ENCODE results near the gene C9orf40. TPM values are rescaled to one million over a fixed set of nuclear protein-coding genes. Genes with fewer than 3 reads are reported as not detected.

The C9orf40 gene, protein sequence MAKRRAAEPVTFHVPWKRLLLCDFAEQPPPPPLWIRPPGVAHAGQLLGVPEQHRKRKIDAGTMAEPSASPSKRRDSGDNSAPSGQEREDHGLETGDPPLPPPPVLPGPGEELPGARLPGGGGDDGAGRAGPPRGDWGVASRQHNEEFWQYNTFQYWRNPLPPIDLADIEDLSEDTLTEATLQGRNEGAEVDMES
- 5.4 TPM for total RNA-seq
- 6.7 TPM for polyA plus RNA-seq

DNA sequence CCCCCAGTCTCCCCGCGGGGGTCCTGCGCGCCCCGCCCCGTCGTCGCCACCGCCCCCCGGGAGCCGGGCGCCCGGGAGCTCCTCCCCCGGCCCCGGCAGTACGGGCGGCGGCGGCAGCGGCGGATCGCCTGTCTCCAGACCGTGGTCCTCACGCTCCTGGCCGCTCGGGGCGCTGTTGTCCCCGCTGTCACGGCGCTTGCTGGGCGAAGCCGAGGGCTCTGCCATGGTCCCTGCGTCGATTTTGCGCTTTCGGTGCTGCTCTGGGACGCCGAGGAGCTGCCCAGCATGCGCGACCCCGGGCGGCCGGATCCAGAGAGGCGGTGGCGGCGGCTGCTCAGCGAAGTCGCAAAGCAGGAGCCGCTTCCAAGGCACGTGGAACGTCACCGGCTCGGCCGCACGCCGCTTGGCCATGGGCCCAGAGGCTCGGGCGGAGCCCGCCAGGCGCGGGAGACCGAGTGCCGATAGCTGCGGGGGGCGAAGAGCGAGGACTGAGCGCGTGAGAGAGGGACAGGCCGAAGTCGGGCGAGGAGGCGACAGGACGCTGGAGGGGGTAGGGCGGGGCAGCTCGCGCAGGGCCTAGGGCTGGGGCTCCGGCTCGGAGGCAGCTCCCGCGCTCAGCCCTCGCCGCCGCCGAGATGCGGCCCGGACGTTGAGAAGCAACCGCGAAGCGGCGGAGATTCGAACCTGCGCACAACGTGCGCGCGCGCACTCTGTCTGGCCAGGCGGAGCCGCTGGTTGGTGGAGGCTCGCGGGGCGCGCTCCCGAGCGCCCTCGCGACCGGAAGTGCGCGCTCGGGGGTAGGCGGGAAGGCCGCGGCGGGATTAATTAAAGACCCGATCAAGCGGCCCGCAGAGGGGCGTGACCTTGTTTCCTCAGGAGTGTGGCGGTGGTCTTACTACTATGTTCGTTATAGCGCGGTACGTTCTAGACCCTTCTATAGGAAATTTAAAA lies at the start of gene C9orf40:
TSS of gene C9orf40 (minus strand) at position 712 of the 951 bp plus-strand sequence. CDS start at position 411, 301 bp downstream.
- Histone ChIP-seq H3K27ac (ENCODE audit: low read depth) (peak within 1 kb of the TSS; percentile 99), H3K36me3 (ENCODE audit: insufficient read depth) (no peaks in the 10 kb centered on the region), H3K4me3 (ENCODE audit: low read depth, low read length) (peak within 1 kb of the TSS; percentile 88), H3K4me1 (ENCODE audit: insufficient read depth) (no peaks in the 10 kb centered on the region)
- WGBS: under 1% methylated on average over 125 of the region's 125 CpGs
- DNase-seq (ENCODE audit: extremely low spot score): peak; percentile 41

- Histone ChIP-seq H3K4me1 (ENCODE audit: insufficient read depth) (no peaks in the 10 kb centered on the region), H3K36me3 (ENCODE audit: insufficient read depth) (peaks cover 2% of the 10 kb centered on the region), H3K27ac (ENCODE audit: low read depth) (no peak overlapping the region), H3K4me3 (ENCODE audit: low read depth, low read length) (no peak overlapping the region)
- 50% methylated on average over 4 of the region's 4 CpGs for WGBS
- DNase-seq (ENCODE audit: extremely low spot score): peak; percentile 71
These were observed 49.2 kb upstream of the C9orf40 start for GRCh38 chr9:75001719-75002421.

DNA sequence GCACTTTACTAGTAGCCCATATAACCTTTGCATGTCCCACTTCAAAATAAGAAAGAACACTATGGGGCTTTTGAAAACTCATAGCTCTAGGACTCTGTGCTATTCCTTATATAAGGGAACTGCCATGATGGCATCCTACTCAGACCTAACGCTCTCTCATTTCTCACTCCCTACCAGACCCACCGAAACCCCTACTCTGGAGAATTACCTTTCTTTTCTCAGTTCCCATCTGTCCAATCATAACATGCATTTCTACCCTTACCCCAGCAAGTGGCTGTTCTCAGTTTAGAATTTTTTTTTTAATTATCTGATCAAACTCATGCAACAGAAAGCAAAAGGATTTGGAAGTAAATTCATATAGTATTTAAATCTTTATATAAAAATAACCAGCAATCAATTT lies 48.1 kb upstream of the C9orf40 start:
- DNase-seq (ENCODE audit: extremely low spot score): no peak
- H3K27ac ChIP-seq (ENCODE audit: low read depth): no peak overlapping the region

GRCh38 chr9:74985041-74985440 lies 32.3 kb upstream of the C9orf40 start:
- no peaks in the 10 kb centered on the region for H3K36me3 ChIP-seq (ENCODE audit: insufficient read depth)
- H3K27ac ChIP-seq (ENCODE audit: low read depth): no peak overlapping the region
- H3K4me1 ChIP-seq (ENCODE audit: insufficient read depth): no peaks in the 10 kb centered on the region
- H3K4me3 ChIP-seq (ENCODE audit: low read depth, low read length): no peak overlapping the region
- DNase-seq (ENCODE audit: extremely low spot score): no peak

More for the DNA sequence above, 48.1 kb upstream of the C9orf40 start:
- 98% methylated on average over 2 of the region's 2 CpGs for WGBS
- H3K4me3 ChIP-seq (ENCODE audit: low read depth, low read length): no peak overlapping the region
- H3K4me1 ChIP-seq (ENCODE audit: insufficient read depth): no peaks in the 10 kb centered on the region
- H3K36me3 ChIP-seq (ENCODE audit: insufficient read depth): peaks cover 2% of the 10 kb centered on the region

DNA sequence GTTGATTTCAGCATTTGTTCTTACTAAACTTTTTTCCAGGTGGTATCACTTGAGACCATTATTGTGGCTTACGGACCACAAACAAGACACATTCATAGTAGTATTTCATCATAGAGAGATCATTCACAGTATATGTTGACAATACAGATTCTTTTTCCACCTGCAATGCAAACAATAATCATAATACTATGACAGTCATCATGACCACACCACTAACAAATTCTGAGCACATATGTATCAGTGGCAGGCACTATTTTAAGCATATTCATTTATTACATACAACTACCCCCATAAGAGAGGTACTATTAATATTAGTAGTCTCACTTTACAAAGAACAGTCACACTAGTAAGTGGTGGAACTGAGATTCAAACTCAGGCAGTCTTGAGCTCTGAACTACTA lies 31.0 kb upstream of the C9orf40 start:
- Histone ChIP-seq H3K27ac (ENCODE audit: low read depth) (no peak overlapping the region), H3K4me1 (ENCODE audit: insufficient read depth) (no peaks in the 10 kb centered on the region), H3K36me3 (ENCODE audit: insufficient read depth) (no peaks in the 10 kb centered on the region), H3K4me3 (ENCODE audit: low read depth, low read length) (no peak overlapping the region)
- DNase-seq (ENCODE audit: extremely low spot score): no peak
- 99% methylated on average over 1 of the region's 1 CpG for WGBS

DNA sequence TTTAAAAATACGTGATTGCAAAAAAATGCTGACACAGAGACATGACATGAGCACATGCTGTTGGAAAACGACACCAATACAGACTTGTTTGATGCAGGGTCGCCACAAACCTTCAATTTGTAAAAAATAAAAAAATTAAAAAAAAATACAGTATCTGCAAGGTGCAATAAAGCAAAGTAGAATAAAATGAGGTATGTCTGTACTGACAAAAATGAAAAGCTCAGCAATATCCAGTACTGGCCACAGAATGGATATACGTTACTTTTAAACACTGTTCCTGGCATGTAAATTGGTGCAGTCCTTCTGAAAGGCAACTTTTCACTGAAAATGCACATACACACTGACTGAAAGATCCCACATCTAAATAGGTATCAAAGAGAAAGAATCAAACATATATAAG lies 27.1 kb upstream of the C9orf40 start:
- H3K4me3 ChIP-seq (ENCODE audit: low read depth, low read length): no peak overlapping the region
- H3K36me3 ChIP-seq (ENCODE audit: insufficient read depth): no peaks in the 10 kb centered on the region
- no peaks in the 10 kb centered on the region for H3K4me1 ChIP-seq (ENCODE audit: insufficient read depth)
- no peak overlapping the region for H3K27ac ChIP-seq (ENCODE audit: low read depth)
- 96% methylated on average over 4 of the region's 4 CpGs for WGBS
- no peak for DNase-seq (ENCODE audit: extremely low spot score)

DNA sequence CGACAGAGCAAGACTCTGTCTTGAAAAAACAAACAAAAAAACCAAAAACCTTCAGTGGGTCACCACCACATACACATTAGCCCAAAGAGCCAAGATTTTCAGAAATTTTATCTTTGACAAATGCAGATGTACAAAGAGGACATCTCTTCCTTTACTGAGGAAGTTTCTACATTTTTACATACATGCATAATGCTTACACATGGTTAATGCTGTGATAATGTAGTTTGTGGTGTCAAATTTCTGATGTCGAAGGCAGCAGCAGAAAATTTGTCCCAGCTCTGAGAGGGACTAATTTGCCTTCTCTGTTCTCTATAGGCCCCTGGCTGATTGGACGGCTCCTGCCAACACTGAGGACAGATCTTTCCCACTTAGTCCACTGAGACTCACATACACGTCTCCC lies 24.6 kb upstream of the C9orf40 start:
- Histone ChIP-seq H3K4me3 (ENCODE audit: low read depth, low read length) (no peak overlapping the region), H3K27ac (ENCODE audit: low read depth) (no peak overlapping the region), H3K4me1 (ENCODE audit: insufficient read depth) (no peaks in the 10 kb centered on the region), H3K36me3 (ENCODE audit: insufficient read depth) (no peaks in the 10 kb centered on the region)
- no peak for DNase-seq (ENCODE audit: extremely low spot score)
- WGBS: 77% methylated on average over 4 of the region's 4 CpGs

- no peak overlapping the region for H3K4me3 ChIP-seq (ENCODE audit: low read depth, low read length)
- no peaks in the 10 kb centered on the region for H3K4me1 ChIP-seq (ENCODE audit: insufficient read depth)
- no peaks in the 10 kb centered on the region for H3K36me3 ChIP-seq (ENCODE audit: insufficient read depth)
- no peak for DNase-seq (ENCODE audit: extremely low spot score)
- no peak overlapping the region for H3K27ac ChIP-seq (ENCODE audit: low read depth)
- 96% methylated on average over 5 of the region's 5 CpGs for WGBS
These were observed 22.8 kb upstream of the C9orf40 start for GRCh38 chr9:74975538-74975937.

DNA sequence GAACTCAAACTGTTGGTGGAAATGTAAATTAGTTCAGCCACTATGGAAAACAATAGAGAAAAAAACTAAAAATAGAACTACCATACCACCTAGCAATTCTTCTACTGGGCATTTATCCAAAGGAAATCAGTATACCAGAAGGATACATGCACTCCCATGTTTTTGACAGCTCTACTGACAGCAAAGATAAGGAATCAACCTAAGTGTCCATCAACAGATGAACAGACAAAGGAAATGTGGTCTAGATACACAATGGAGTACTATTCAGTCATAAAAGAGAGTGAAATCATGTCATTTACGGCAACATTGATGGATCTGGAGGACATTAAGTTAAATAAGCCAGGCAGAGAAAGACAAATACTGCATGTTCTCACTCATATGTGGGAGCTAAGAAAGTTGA lies 21.8 kb upstream of the C9orf40 start:
- WGBS: 96% methylated on average over 1 of the region's 1 CpG
- no peak for DNase-seq (ENCODE audit: extremely low spot score)
- H3K36me3 ChIP-seq (ENCODE audit: insufficient read depth): no peaks in the 10 kb centered on the region
- H3K4me1 ChIP-seq (ENCODE audit: insufficient read depth): no peaks in the 10 kb centered on the region
- H3K27ac ChIP-seq (ENCODE audit: low read depth): no peak overlapping the region
- H3K4me3 ChIP-seq (ENCODE audit: low read depth, low read length): no peak overlapping the region

GRCh38 chr9:74973714-74974113 lies 21.0 kb upstream of the C9orf40 start:
- no peaks in the 10 kb centered on the region for H3K36me3 ChIP-seq (ENCODE audit: insufficient read depth)
- H3K4me3 ChIP-seq (ENCODE audit: low read depth, low read length): no peak overlapping the region
- H3K27ac ChIP-seq (ENCODE audit: low read depth): no peak overlapping the region

DNA sequence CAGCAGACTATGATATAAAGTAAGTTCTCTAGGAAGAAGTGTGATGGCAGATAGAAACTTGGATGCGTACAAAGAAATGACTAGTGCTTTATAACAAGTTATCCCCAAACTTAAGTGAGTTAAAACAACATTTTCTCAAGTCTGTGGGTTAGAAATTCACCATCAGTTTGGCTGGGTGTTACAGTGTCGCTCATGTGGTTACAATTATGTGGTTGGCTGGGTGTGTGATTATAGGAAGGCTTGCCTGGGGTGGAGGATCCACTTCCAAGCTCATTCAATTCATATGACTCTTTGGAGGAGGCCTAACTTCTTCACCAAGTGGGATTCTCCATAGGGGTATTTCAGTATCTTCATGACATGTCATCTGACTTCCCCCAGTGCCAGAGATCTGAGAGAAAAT lies 10.3 kb upstream of the C9orf40 start:
- no peak for DNase-seq (ENCODE audit: extremely low spot score)
- H3K4me3 ChIP-seq (ENCODE audit: low read depth, low read length): no peak overlapping the region
- H3K4me1 ChIP-seq (ENCODE audit: insufficient read depth): no peaks in the 10 kb centered on the region
- no peaks in the 10 kb centered on the region for H3K36me3 ChIP-seq (ENCODE audit: insufficient read depth)
- no peak overlapping the region for H3K27ac ChIP-seq (ENCODE audit: low read depth)
- WGBS: over 99% methylated on average over 2 of the region's 2 CpGs

More at GRCh38 chr9:74973714-74974113, 21.0 kb upstream of the C9orf40 start:
- DNase-seq (ENCODE audit: extremely low spot score): no peak
- H3K4me1 ChIP-seq (ENCODE audit: insufficient read depth): no peaks in the 10 kb centered on the region

DNA sequence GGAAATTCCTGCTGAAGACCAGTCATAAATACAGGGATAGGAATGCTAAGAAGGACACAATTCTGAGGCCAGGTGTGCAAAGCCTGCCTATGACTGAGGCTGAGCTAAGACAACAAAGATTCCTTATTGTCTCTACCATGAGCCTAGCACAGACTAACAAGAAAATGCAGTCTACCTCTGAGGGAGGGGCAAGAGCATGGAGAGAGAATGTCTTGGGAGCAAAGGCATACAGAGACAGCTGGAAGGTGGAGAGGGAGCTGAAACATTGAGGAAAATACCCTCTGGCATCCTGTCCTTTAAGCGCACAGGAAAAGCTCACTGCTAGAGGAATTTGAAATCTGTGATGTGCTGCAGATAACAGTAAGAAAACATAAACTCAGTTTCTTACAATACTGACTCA lies 8.8 kb upstream of the C9orf40 start:
- WGBS: 98% methylated on average over 1 of the region's 1 CpG
- H3K4me3 ChIP-seq (ENCODE audit: low read depth, low read length): no peak overlapping the region
- no peak overlapping the region for H3K27ac ChIP-seq (ENCODE audit: low read depth)

DNA sequence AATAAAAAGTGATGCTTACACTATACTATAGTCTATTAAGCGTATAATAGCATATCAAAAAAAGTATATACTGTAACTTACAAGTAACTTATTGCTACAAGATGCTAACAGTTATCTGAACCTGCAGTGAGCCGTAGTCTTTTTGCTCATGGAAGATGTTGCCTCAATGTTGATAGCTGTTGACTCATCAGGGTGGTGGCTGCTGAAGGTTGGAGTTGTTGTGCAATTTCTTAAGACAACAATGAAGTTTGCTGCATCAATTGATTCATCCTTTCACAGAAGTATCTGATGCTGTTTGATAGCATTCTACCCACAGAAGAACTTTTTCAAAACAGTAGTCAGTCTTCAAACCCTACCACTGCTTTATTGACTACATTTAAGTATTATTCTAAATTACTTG lies 7.8 kb upstream of the C9orf40 start:
- WGBS: 92% methylated on average over 2 of the region's 2 CpGs
- DNase-seq (ENCODE audit: extremely low spot score): no peak
- no peak overlapping the region for H3K4me3 ChIP-seq (ENCODE audit: low read depth, low read length)
- H3K36me3 ChIP-seq (ENCODE audit: insufficient read depth): no peaks in the 10 kb centered on the region
- H3K27ac ChIP-seq (ENCODE audit: low read depth): no peak overlapping the region
- no peaks in the 10 kb centered on the region for H3K4me1 ChIP-seq (ENCODE audit: insufficient read depth)

More for the DNA sequence above, 8.8 kb upstream of the C9orf40 start:
- no peak for DNase-seq (ENCODE audit: extremely low spot score)
- Histone ChIP-seq H3K4me1 (ENCODE audit: insufficient read depth) (no peaks in the 10 kb centered on the region), H3K36me3 (ENCODE audit: insufficient read depth) (no peaks in the 10 kb centered on the region)

GRCh38 chr9:74958587-74958986 lies 5.9 kb upstream of the C9orf40 start:
- H3K27ac ChIP-seq (ENCODE audit: low read depth): no peak overlapping the region
- H3K4me3 ChIP-seq (ENCODE audit: low read depth, low read length): no peak overlapping the region
- no peaks in the 10 kb centered on the region for H3K36me3 ChIP-seq (ENCODE audit: insufficient read depth)
- no peak for DNase-seq (ENCODE audit: extremely low spot score)
- no peaks in the 10 kb centered on the region for H3K4me1 ChIP-seq (ENCODE audit: insufficient read depth)
